HCT116 (cell line): ENCODE data around the gene CSTPP1. TPM values are rescaled to one million over a fixed set of nuclear protein-coding genes. Genes with fewer than 3 reads are reported as not detected.

Experiments used
- ATAC-seq: fragments of 200-7000 bp; cut with Tn5 transposase; 2 replicates; pipeline ENCODE4 v1.9.1; 2020; ENCODE audit warnings: mild to moderate bottlenecking, moderate library complexity
- BruUV-seq: library from RNA; stranded (reverse); fragments of 400-500 nt; replicated peaks from 2 replicates; lab custom pipeline; 2021; lab: Mats Ljungman, UMichigan
- CTCF ChIA-PET: fragments of 300-600 bp; sonication (Branson Sonifier 250); formaldehyde crosslinking; loops from one replicate; lab custom pipeline; 2021; ENCODE audit warnings: antibody characterized with exemption; lab: Charles Lee
- POLR2A ChIA-PET: fragments of 300-600, 350-600 bp; sonication (Branson Sonifier 250); formaldehyde crosslinking; loops from one replicate; lab custom pipeline; 2021; ENCODE audit warnings: antibody characterized with exemption; lab: Charles Lee
- RAD21 ChIA-PET, 2 experiments: fragments of 300-600 bp; sonication (Branson Sonifier 250); formaldehyde crosslinking; loops; one replicate each; lab custom pipeline; 2023; ENCODE audit warnings: low total read pairs in 2 of 2; ENCODE audit not compliant: uncharacterized antibody in 2 of 2, unreplicated experiment in 2 of 2, low non-redundant PET in 1 of 2; lab: Charles Lee
- DNase-seq: peaks from one replicate; pipeline ENCODE4 v3.0.0-alpha.2; 2010; ENCODE audit warnings: low read depth, low spot score
- H2AFZ ChIP-seq: fragments of 200-600 bp; shearing (Covaris generic), sonication (generic); 2 replicates; pipeline ENCODE4 v1.6.1; 2017; ENCODE audit warnings: low read depth, mixed run types, mixed read lengths, antibody characterized with exemption, low read length; ENCODE audit not compliant: poor library complexity, severe bottlenecking
- H3K27ac ChIP-seq: 2 replicates; pipeline ENCODE4 v1.5.1; 2012; ENCODE audit warnings: low read depth, low read length
- H3K27me3 ChIP-seq: fragments of 200-600 bp; sonication (generic); 2 replicates; pipeline ENCODE4 v1.6.1; 2016; ENCODE audit warnings: mixed run types, low read length, mixed read lengths; ENCODE audit not compliant: insufficient read depth
- H3K36me3 ChIP-seq, 2 experiments: fragments of 200-500 bp in 1 of 2; fragments of 200-600 bp in 1 of 2; sonication (Bioruptor generic) in 1 of 2; sonication (generic) in 1 of 2; 2 replicates each; pipeline versions ENCODE4 v1.5.1 to v1.6.1; 2014 to 2016; ENCODE audit warnings: low read length in 2 of 2, inconsistent platforms in 1 of 2, mixed read lengths in 1 of 2, mixed run types in 1 of 2; ENCODE audit not compliant: insufficient read depth in 2 of 2, control insufficient read depth in 1 of 2
- H3K4me1 ChIP-seq, 2 experiments: fragments of 200-600 bp in 1 of 2; sonication (generic) in 1 of 2; 2 replicates each; pipeline versions ENCODE4 v1.5.1 to v1.6.1; 2012 to 2017; ENCODE audit warnings: low read length in 2 of 2, inconsistent platforms in 1 of 2, mild to moderate bottlenecking in 1 of 2, mixed read lengths in 1 of 2, mixed run types in 1 of 2, moderate library complexity in 1 of 2; ENCODE audit not compliant: insufficient read depth in 2 of 2, control insufficient read depth in 1 of 2
- H3K4me2 ChIP-seq: fragments of 200-600 bp; sonication (generic); 2 replicates; pipeline ENCODE4 v1.6.1; 2017; ENCODE audit warnings: mixed run types, low read length, mixed read lengths
- H3K4me3 ChIP-seq, 2 experiments: fragments of 200-600 bp in 1 of 2; sonication (generic) in 1 of 2; replicated peaks in 1 of 2; 2 replicates each; pipeline ENCODE4 v1.5.1; 2011 to 2016; ENCODE audit warnings: low read length in 2 of 2, control low read depth in 1 of 2, low read depth in 1 of 2, mild to moderate bottlenecking in 1 of 2, mixed read lengths in 1 of 2, mixed run types in 1 of 2
- H3K79me2 ChIP-seq: fragments of 200-600 bp; sonication (generic); 2 replicates; pipeline ENCODE4 v1.6.1; 2017; ENCODE audit warnings: mild to moderate bottlenecking, mixed run types, low read length, moderate library complexity, mixed read lengths; ENCODE audit not compliant: insufficient read depth
- H3K9ac ChIP-seq: fragments of 200-600 bp; sonication (generic); 2 replicates; pipeline ENCODE4 v1.6.1; 2016; ENCODE audit warnings: low read length, mixed read lengths
- H3K9me2 ChIP-seq: fragments of 200-600 bp; sonication (generic), shearing (Covaris generic); 2 replicates; pipeline ENCODE4 v1.6.1; 2017; ENCODE audit warnings: mixed run types, mild to moderate bottlenecking, moderate library complexity; ENCODE audit not compliant: insufficient read depth
- H3K9me3 ChIP-seq, 2 experiments: fragments of 200-500 bp in 1 of 2; fragments of 200-600 bp in 1 of 2; sonication (Bioruptor generic) in 1 of 2; sonication (generic) in 1 of 2; 2 replicates each; pipeline ENCODE4 v1.6.1; 2014 to 2017; ENCODE audit warnings: low read length in 2 of 2, mixed read lengths in 2 of 2, inconsistent platforms in 1 of 2, low read depth in 1 of 2, mild to moderate bottlenecking in 1 of 2, mixed run types in 1 of 2, moderate library complexity in 1 of 2; ENCODE audit not compliant: control insufficient read depth in 1 of 2, insufficient read depth in 1 of 2
- H4K20me1 ChIP-seq: fragments of 200-600 bp; sonication (generic), shearing (Covaris generic); 2 replicates; pipeline ENCODE4 v1.6.1; 2017; ENCODE audit warnings: mixed run types, mild to moderate bottlenecking, moderate library complexity; ENCODE audit not compliant: insufficient read depth
- CEBPB ChIP-seq: IDR thresholded peaks from 2 replicates; pipeline ENCODE4 v1.6.1; 2012; ENCODE audit warnings: low read depth
- EGR1 ChIP-seq: IDR thresholded peaks from 2 replicates; pipeline ENCODE4 v1.6.1; 2012; ENCODE audit warnings: low read depth
- EZH2 ChIP-seq: fragments of 200-600 bp; sonication (generic); IDR thresholded peaks from 2 replicates; pipeline ENCODE4 v1.6.1; 2017; ENCODE audit warnings: antibody characterized with exemption, mixed run types
- JUND ChIP-seq: IDR thresholded peaks from 2 replicates; pipeline ENCODE4 v1.6.1; 2012
- POLR2A ChIP-seq: IDR thresholded peaks from 2 replicates; pipeline ENCODE4 v1.7.0; 2011; ENCODE audit warnings: borderline replicate concordance; ENCODE audit not compliant: insufficient read depth, insufficient read length; ENCODE audit errors: extremely low read depth
- POLR2AphosphoS5 ChIP-seq: IDR thresholded peaks from 2 replicates; pipeline ENCODE4 v1.6.1; 2011; ENCODE audit warnings: mild to moderate bottlenecking, low read depth, low read length, moderate library complexity
- RAD21 ChIP-seq: IDR thresholded peaks from 2 replicates; pipeline ENCODE4 v1.6.1; 2012; ENCODE audit warnings: low read depth, mild to moderate bottlenecking
- SIN3A ChIP-seq: IDR thresholded peaks from 2 replicates; pipeline ENCODE4 v1.6.1; 2012; ENCODE audit warnings: low read depth
- SRF ChIP-seq: IDR thresholded peaks from 2 replicates; pipeline ENCODE4 v1.6.1; 2012; ENCODE audit warnings: low read depth
- YY1 ChIP-seq: IDR thresholded peaks from 2 replicates; pipeline ENCODE4 v1.6.1; 2011; ENCODE audit warnings: low read length, low read depth, moderate library complexity, mild to moderate bottlenecking; ENCODE audit not compliant: insufficient replicate concordance; ENCODE audit errors: extremely low read depth
- ZBTB33 ChIP-seq: IDR thresholded peaks from 2 replicates; pipeline ENCODE4 v1.6.1; 2011; ENCODE audit warnings: mild to moderate bottlenecking, low read length, moderate library complexity; ENCODE audit not compliant: insufficient replicate concordance; ENCODE audit errors: extremely low read depth
- ZFX ChIP-seq: fragments of 450-650 bp; IDR thresholded peaks from 2 replicates; pipeline ENCODE4 v1.6.1; 2017
- intact Hi-C: fragments of 100-400 bp; cut with micrococcal nuclease; formaldehyde crosslinking; loops from 2 replicates; pipeline ENCODE4 v1.10.0; 2022
- total RNA-seq: library from RNA; stranded (reverse); gene quantifications from one replicate; pipeline ENCODE4 v1.2.1, GENCODE V29; 2021; ENCODE audit not compliant: unreplicated experiment
- TF ChIP-seq, protein P1 (sequence below): IDR thresholded peaks from 2 replicates; pipeline ENCODE4 v1.6.1; 2012; ENCODE audit warnings: low read depth
- TF ChIP-seq, protein P2 (sequence below): IDR thresholded peaks from 2 replicates; pipeline ENCODE4 v1.6.1; 2012

CSTPP1 gene
- total RNA-seq, 1 experiment from 2014 or later = 24.7 TPM

- Histone ChIP-seq H2AFZ (no peak overlapping the region), H3K27ac (no peak overlapping the region), H3K4me3 (no peak overlapping the region), H3K9me2 (no peaks in the 10 kb centered on the region), H3K9ac (no peak overlapping the region), H3K4me2 (no peak overlapping the region), H3K4me1 (no peaks in the 10 kb centered on the region), H3K27me3 (no peaks in the 10 kb centered on the region), H3K36me3 (no peaks in the 10 kb centered on the region), H3K79me2 (no peaks in the 10 kb centered on the region), H3K9me3 (no peaks in the 10 kb centered on the region), H4K20me1 (no peaks in the 10 kb centered on the region)
- DNase-seq (no peak), ATAC-seq (no peak)
- ChIA-PET CTCF (no interaction called here), RAD21 (no interaction called here), POLR2A (no interaction called here)
- no TSS peak for BruUV-seq
- TF ChIP-seq EZH2 (no peak), POLR2AphosphoS5 (no peak), RAD21 (no peak), SIN3A (no peak), ZFX (no peak), YY1 (no peak), POLR2A (no peak), ZBTB33 (no peak), JUND (no peak), EGR1 (no peak), CEBPB (no peak), SRF (no peak)
- TF ChIP-seq, protein P1, sequence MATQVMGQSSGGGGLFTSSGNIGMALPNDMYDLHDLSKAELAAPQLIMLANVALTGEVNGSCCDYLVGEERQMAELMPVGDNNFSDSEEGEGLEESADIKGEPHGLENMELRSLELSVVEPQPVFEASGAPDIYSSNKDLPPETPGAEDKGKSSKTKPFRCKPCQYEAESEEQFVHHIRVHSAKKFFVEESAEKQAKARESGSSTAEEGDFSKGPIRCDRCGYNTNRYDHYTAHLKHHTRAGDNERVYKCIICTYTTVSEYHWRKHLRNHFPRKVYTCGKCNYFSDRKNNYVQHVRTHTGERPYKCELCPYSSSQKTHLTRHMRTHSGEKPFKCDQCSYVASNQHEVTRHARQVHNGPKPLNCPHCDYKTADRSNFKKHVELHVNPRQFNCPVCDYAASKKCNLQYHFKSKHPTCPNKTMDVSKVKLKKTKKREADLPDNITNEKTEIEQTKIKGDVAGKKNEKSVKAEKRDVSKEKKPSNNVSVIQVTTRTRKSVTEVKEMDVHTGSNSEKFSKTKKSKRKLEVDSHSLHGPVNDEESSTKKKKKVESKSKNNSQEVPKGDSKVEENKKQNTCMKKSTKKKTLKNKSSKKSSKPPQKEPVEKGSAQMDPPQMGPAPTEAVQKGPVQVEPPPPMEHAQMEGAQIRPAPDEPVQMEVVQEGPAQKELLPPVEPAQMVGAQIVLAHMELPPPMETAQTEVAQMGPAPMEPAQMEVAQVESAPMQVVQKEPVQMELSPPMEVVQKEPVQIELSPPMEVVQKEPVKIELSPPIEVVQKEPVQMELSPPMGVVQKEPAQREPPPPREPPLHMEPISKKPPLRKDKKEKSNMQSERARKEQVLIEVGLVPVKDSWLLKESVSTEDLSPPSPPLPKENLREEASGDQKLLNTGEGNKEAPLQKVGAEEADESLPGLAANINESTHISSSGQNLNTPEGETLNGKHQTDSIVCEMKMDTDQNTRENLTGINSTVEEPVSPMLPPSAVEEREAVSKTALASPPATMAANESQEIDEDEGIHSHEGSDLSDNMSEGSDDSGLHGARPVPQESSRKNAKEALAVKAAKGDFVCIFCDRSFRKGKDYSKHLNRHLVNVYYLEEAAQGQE = no peak
- TF ChIP-seq, protein P2, sequence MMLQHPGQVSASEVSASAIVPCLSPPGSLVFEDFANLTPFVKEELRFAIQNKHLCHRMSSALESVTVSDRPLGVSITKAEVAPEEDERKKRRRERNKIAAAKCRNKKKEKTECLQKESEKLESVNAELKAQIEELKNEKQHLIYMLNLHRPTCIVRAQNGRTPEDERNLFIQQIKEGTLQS = no peak
- intact Hi-C loops = no loop called here
Measured at GRCh38 chr11:47007579-47007978, 71.0 kb downstream of the CSTPP1 start.
